ENCODE measurements around the gene MAN1B1. TPM values are rescaled to one million over a fixed set of nuclear protein-coding genes. Genes with fewer than 3 reads are reported as not detected.

The MAN1B1 gene
- total and polyA plus RNA-seq, 2 donors (not counting 1 experiment from before 2014, with no cell fraction given) = 45.5 to 96.6 TPM

DNA sequence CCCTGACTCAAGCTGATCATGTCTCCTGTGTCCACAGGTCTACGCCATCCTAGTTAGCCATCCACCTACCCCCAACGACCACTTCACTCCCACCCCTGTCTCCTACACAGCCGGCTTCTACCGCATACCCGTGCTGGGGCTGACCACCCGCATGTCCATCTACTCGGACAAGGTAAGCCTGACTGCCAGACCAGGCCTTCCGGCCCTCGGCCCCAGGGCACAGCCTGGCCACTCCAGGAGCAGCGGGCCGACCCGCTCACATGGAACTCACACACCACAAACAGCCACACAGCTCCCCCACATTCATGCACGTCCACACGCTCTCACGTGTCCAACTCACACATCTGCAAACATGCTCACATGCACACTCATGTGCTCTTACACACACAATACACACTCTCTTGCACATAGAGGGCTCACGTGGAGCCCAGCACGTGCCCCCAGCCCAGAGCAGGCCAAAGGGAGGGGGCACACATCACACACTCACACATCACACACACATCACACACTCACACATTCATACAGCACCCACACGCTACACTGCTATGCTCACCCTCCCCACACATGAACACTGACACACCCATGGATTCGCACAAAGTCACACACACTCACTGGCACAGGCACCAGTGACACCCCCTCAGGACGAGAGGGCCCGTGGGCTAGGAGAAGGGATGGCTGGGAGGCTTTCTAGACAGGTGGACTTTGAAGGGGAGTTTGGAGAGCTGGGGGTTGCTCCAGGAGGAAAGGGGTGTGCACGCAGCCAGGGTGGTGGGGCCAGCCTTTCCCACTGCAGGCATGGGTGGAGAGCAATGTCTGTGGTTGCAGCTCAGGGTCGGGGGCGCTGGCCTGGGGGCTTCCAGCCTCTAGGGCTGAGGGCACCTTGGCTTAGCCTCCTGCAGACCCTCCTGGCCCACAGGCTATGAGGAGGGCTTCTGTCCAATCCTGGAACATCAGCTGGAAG is 55.5 kb downstream of the MAN1B1 start:
- Histone ChIP-seq H3K4me3 (replicated peaks in 1 of 4; ENCODE audit: control extremely low read depth in 1 of 4, insufficient read depth in 1 of 4, low read depth in 3 of 4, low read length in 4 of 4) (no peak overlapping the region), H3K27me3 (ENCODE audit: control insufficient read depth, insufficient read depth, low read length) (peaks cover 27% of the 10 kb centered on the region), H3K9ac (ENCODE audit: insufficient read depth, low read length) (no peak overlapping the region), H3K27ac (ENCODE audit: insufficient read depth, low read length) (no peak overlapping the region), H3K4me2 (ENCODE audit: extremely low read depth, insufficient read depth, low read length) (no peak overlapping the region), H4K20me1 (ENCODE audit: control insufficient read depth, extremely low read depth, insufficient read depth, low read length) (no peaks in the 10 kb centered on the region), H3K79me2 (ENCODE audit: control insufficient read depth, insufficient read depth, low read length) (no peaks in the 10 kb centered on the region), H2AFZ (ENCODE audit: low read length) (no peak overlapping the region), H3K9me3 (ENCODE audit: control insufficient read depth, insufficient read depth, low read depth, low read length) (no peaks in the 10 kb centered on the region), H3K4me1 (ENCODE audit: control insufficient read depth, extremely low read depth, insufficient read depth, low read length) (no peaks in the 10 kb centered on the region), H3K36me3 (ENCODE audit: control insufficient read depth, insufficient read depth, low read length) (no peaks in the 10 kb centered on the region)
- TF ChIP-seq, protein P1, sequence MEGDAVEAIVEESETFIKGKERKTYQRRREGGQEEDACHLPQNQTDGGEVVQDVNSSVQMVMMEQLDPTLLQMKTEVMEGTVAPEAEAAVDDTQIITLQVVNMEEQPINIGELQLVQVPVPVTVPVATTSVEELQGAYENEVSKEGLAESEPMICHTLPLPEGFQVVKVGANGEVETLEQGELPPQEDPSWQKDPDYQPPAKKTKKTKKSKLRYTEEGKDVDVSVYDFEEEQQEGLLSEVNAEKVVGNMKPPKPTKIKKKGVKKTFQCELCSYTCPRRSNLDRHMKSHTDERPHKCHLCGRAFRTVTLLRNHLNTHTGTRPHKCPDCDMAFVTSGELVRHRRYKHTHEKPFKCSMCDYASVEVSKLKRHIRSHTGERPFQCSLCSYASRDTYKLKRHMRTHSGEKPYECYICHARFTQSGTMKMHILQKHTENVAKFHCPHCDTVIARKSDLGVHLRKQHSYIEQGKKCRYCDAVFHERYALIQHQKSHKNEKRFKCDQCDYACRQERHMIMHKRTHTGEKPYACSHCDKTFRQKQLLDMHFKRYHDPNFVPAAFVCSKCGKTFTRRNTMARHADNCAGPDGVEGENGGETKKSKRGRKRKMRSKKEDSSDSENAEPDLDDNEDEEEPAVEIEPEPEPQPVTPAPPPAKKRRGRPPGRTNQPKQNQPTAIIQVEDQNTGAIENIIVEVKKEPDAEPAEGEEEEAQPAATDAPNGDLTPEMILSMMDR (conservative IDR thresholded peaks at IDR 0.05 in 1 of 2, IDR thresholded peaks at IDR 0.05 in 1 of 2; ENCODE audit: low read depth in 1 of 2, low read length in 2 of 2) = no peak
- no peak for TF ChIP-seq EZH2 (IDR thresholded peaks at IDR 0.05; ENCODE audit: low read length, missing control alignments)
- no peak for DNase-seq (ENCODE audit: low read depth in 2 of 2)

DNA sequence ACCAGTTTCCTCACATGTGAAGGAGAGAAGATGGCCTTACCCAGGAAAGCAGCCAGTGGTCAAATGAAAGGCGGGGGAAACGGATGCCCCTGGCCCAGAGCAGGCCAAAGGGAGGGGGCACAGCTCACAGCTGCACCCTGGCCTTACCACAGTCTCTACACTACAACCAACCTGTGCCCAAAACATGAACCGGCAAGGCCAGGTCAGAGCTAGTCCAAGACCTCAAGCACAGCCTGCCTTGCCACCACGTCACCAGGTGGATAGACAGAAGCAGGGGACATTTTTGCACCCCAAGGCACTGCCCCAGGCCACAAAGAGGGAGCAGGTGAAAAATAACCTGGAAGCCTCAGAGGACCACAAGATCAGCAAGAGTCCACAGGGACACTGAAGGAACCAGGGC is 56.7 kb downstream of the MAN1B1 start:
- H4K20me1 ChIP-seq (ENCODE audit: control insufficient read depth, extremely low read depth, insufficient read depth, low read length) = no peaks in the 10 kb centered on the region
- H2AFZ ChIP-seq (ENCODE audit: low read length) = no peak overlapping the region
- H3K9ac ChIP-seq (ENCODE audit: insufficient read depth, low read length) = no peak overlapping the region
- H3K4me1 ChIP-seq (ENCODE audit: control insufficient read depth, extremely low read depth, insufficient read depth, low read length) = no peaks in the 10 kb centered on the region
- H3K36me3 ChIP-seq (ENCODE audit: control insufficient read depth, insufficient read depth, low read length) = no peaks in the 10 kb centered on the region
- no peak overlapping the region for H3K4me2 ChIP-seq (ENCODE audit: extremely low read depth, insufficient read depth, low read length)
- H3K9me3 ChIP-seq (ENCODE audit: control insufficient read depth, insufficient read depth, low read depth, low read length) = no peaks in the 10 kb centered on the region
- H3K4me3 ChIP-seq (replicated peaks in 1 of 4; ENCODE audit: control extremely low read depth in 1 of 4, insufficient read depth in 1 of 4, low read depth in 3 of 4, low read length in 4 of 4) = no peak overlapping the region
- no peaks in the 10 kb centered on the region for H3K79me2 ChIP-seq (ENCODE audit: control insufficient read depth, insufficient read depth, low read length)
- no peak for DNase-seq (ENCODE audit: low read depth in 2 of 2)
- TF ChIP-seq, protein P1 (conservative IDR thresholded peaks at IDR 0.05 in 1 of 2, IDR thresholded peaks at IDR 0.05 in 1 of 2; ENCODE audit: low read depth in 1 of 2, low read length in 2 of 2) = no peak
- no peak for TF ChIP-seq EZH2 (IDR thresholded peaks at IDR 0.05; ENCODE audit: low read length, missing control alignments)
- no peak overlapping the region for H3K27ac ChIP-seq (ENCODE audit: insufficient read depth, low read length)
- peaks cover 22% of the 10 kb centered on the region for H3K27me3 ChIP-seq (ENCODE audit: control insufficient read depth, insufficient read depth, low read length)

DNA sequence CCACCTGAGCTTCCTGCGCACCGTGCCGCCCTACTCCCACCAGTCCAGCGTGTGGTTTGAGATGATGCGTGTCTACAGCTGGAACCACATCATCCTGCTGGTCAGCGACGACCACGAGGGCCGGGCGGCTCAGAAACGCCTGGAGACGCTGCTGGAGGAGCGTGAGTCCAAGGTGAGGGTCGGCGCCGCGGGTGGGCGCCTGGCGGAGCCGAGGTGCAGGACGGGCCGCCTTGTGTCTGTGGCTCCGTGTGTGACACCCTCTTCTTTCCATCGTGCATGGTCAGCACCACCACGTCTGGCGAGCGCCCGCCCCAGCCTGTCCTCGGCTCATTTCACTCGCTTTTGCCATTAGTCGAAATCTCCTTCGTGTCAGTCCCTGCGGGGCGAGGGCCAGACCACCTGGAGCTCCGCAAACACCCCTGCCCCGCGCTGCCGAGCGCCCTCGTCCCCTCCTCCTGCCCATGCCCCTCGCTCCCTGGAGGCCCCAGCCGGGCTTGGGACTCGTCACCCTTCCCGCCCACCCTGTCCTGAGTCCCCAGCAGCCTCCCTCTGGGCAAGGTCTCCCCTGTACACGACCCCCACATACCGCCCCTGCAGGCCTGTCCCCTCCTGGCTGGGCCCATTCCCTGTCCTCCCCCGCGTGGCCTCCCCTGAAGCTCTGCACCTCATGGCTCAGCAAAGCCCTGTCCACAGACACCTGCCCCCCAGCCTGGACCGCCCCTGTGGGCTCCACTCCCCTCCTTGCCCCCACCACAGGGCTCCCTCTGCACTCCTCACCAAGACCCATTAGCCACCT is 59.1 kb downstream of the MAN1B1 start:
- Histone ChIP-seq H3K4me2 (ENCODE audit: extremely low read depth, insufficient read depth, low read length) (no peak overlapping the region), H3K9me3 (ENCODE audit: control insufficient read depth, insufficient read depth, low read depth, low read length) (no peaks in the 10 kb centered on the region), H3K4me3 (replicated peaks in 1 of 4; ENCODE audit: control extremely low read depth in 1 of 4, insufficient read depth in 1 of 4, low read depth in 3 of 4, low read length in 4 of 4) (no peak overlapping the region), H3K27me3 (ENCODE audit: control insufficient read depth, insufficient read depth, low read length) (peaks cover 7% of the 10 kb centered on the region), H3K9ac (ENCODE audit: insufficient read depth, low read length) (no peak overlapping the region), H3K4me1 (ENCODE audit: control insufficient read depth, extremely low read depth, insufficient read depth, low read length) (no peaks in the 10 kb centered on the region), H2AFZ (ENCODE audit: low read length) (no peak overlapping the region), H3K79me2 (ENCODE audit: control insufficient read depth, insufficient read depth, low read length) (no peaks in the 10 kb centered on the region), H3K27ac (ENCODE audit: insufficient read depth, low read length) (no peak overlapping the region), H3K36me3 (ENCODE audit: control insufficient read depth, insufficient read depth, low read length) (no peaks in the 10 kb centered on the region), H4K20me1 (ENCODE audit: control insufficient read depth, extremely low read depth, insufficient read depth, low read length) (no peaks in the 10 kb centered on the region)
- DNase-seq (ENCODE audit: low read depth in 2 of 2) = no peak
- no peak for TF ChIP-seq EZH2 (IDR thresholded peaks at IDR 0.05; ENCODE audit: low read length, missing control alignments)

Data from fibroblast of lung (primary cell).